ENCODE measurements around the gene FAM168B. TPM values are rescaled to one million over a fixed set of nuclear protein-coding genes. Genes with fewer than 3 reads are reported as not detected.

Gene FAM168B
- total and polyA plus RNA-seq, 2 of the 13 experiments (the other 11 are each of a cell fraction or from before 2014, with no cell fraction given), result 64.5 to 113 TPM

GRCh38 chr2:131023758-131024157, 69.5 kb downstream of the FAM168B start:
- no peaks in the 10 kb centered on the region for H4K20me1 ChIP-seq (ENCODE audit: insufficient read depth, low read length)
- no peak overlapping the region for H3K4me2 ChIP-seq (ENCODE audit: low read depth, low read length)
- no peaks in the 10 kb centered on the region for H3K79me2 ChIP-seq (ENCODE audit: insufficient read depth, low read length)
- H3K9me3 ChIP-seq (ENCODE audit: low read length), result no peaks in the 10 kb centered on the region
- H3K27ac ChIP-seq (ENCODE audit: extremely low read length, insufficient read depth, low read length), result no peak overlapping the region
- ChIA-PET POLR2A (no interaction called here), CTCF (ENCODE audit: low intra/inter-chr PET ratio, low total read pairs) (no interaction called here)
- no peak overlapping the region for H3K4me3 ChIP-seq (replicated peaks in 1 of 3; ENCODE audit: insufficient read depth in 1 of 3, low read depth in 2 of 3, low read length in 3 of 3)
- FAIRE-seq (no peak), DNase-seq (ENCODE audit: low spot score) (no peak), ATAC-seq (no peak)
- no peak overlapping the region for H2AFZ ChIP-seq (ENCODE audit: low read length)
- H3K36me3 ChIP-seq (replicated peaks in 1 of 2; ENCODE audit: control insufficient read depth in 1 of 2, insufficient read depth in 2 of 2, low read length in 2 of 2), result no peaks in the 10 kb centered on the region
- no peaks in the 10 kb centered on the region for H3K4me1 ChIP-seq (ENCODE audit: insufficient read depth, low read length)
- intact Hi-C loops (cut with micrococcal nuclease; ENCODE audit: unreplicated experiment), result no loop called here
- WGBS (ENCODE audit: low lambda C conversion rate), result 57% methylated on average over 1 of the region's 1 CpG
- BruUV-seq (replicated peaks), result no TSS peak
- H3K27me3 ChIP-seq (ENCODE audit: control insufficient read depth in 1 of 2, insufficient read depth in 2 of 2, low read length in 2 of 2), result peaks cover 0 to 8% of the 10 kb centered on the region in 2 experiments; a peak in 1 of 5 replicates
- in situ Hi-C loops (cut with HindIII; ENCODE audit: extremely low pct_ligation_motif_present, low pct_unique_long_range_greater_than_20kb), result no loop called here
- no peak overlapping the region for H3K9ac ChIP-seq (ENCODE audit: insufficient read depth, low read depth, low read length)
- TF ChIP-seq NR0B2 (CRISPR knock-in tag; IDR thresholded peaks at IDR 0.05) (no peak), ZNF276 (CRISPR knock-in tag; IDR thresholded peaks at IDR 0.05; ENCODE audit: low read depth) (no peak), CEBPZ (IDR thresholded peaks at IDR 0.05; ENCODE audit: low read length) (no peak), ZNF567 (CRISPR knock-in tag; IDR thresholded peaks at IDR 0.05; ENCODE audit: borderline replicate concordance) (no peak), RBFOX2 (IDR thresholded peaks at IDR 0.05; ENCODE audit: low read depth, low read length) (no peak), MATR3 (CRISPR knock-in tag; IDR thresholded peaks at IDR 0.05) (no peak), ZNF775 (CRISPR knock-in tag; IDR thresholded peaks at IDR 0.05; ENCODE audit: borderline replicate concordance) (no peak), GZF1 (CRISPR knock-in tag; IDR thresholded peaks at IDR 0.05) (no peak), EED (CRISPR knock-in tag; IDR thresholded peaks at IDR 0.05) (no peak), ZNF44 (CRISPR knock-in tag; IDR thresholded peaks at IDR 0.05) (no peak), HOXA5 (CRISPR knock-in tag; IDR thresholded peaks at IDR 0.05) (no peak), PCBP1 (IDR thresholded peaks at IDR 0.05; ENCODE audit: borderline replicate concordance, low read depth, low read length) (no peak), HNF1B (CRISPR knock-in tag; IDR thresholded peaks at IDR 0.05) (no peak)
- TF ChIP-seq, protein P1, sequence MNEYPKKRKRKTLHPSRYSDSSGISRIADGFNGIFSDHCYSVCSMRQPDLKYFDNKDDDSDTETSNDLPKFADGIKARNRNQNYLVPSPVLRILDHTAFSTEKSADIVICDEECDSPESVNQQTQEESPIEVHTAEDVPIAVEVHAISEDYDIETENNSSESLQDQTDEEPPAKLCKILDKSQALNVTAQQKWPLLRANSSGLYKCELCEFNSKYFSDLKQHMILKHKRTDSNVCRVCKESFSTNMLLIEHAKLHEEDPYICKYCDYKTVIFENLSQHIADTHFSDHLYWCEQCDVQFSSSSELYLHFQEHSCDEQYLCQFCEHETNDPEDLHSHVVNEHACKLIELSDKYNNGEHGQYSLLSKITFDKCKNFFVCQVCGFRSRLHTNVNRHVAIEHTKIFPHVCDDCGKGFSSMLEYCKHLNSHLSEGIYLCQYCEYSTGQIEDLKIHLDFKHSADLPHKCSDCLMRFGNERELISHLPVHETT (CRISPR knock-in tag; conservative IDR thresholded peaks at IDR 0.05), result no peak
- TF ChIP-seq, protein P2, sequence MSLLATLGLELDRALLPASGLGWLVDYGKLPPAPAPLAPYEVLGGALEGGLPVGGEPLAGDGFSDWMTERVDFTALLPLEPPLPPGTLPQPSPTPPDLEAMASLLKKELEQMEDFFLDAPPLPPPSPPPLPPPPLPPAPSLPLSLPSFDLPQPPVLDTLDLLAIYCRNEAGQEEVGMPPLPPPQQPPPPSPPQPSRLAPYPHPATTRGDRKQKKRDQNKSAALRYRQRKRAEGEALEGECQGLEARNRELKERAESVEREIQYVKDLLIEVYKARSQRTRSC (CRISPR knock-in tag; IDR thresholded peaks at IDR 0.05; ENCODE audit: low read depth), result no peak

All from HepG2 (cell line).